Right ventricle myocardium superior (tissue), 1 donor: ENCODE measurements around the gene RTL10. TPM values are rescaled to one million over a fixed set of nuclear protein-coding genes. Genes with fewer than 3 reads are reported as not detected.

Experiments used
- ATAC-seq: fragments of 200-7000 bp; cut with Tn5 transposase; one replicate; pipeline ENCODE4 v1.9.1; 2020; ENCODE audit warnings: mild to moderate bottlenecking; ENCODE audit not compliant: poor library complexity
- DNase-seq: peaks from one replicate; pipeline ENCODE4 v3.0.0-alpha.2; 2020
- intact Hi-C: fragments of 100-400 bp; cut with DNase I; formaldehyde crosslinking; loops from one replicate; pipeline ENCODE4 v1.11.2; 2022
- total RNA-seq: library from RNA; stranded (reverse); fragmentation: NEBNext Ultra II Directional; extraction: Animal tissue kit (Norgen Biotek cat#: 25700); gene quantifications from one replicate; pipeline ENCODE4 v1.2.1, GENCODE V29; 2021
- donor health status: DM: no; HTN: yes; CAD: no; lungs with severe emphysema.

The RTL10 gene
- total RNA-seq, 1 donor from 2014 or later = 6.2 TPM

DNA sequence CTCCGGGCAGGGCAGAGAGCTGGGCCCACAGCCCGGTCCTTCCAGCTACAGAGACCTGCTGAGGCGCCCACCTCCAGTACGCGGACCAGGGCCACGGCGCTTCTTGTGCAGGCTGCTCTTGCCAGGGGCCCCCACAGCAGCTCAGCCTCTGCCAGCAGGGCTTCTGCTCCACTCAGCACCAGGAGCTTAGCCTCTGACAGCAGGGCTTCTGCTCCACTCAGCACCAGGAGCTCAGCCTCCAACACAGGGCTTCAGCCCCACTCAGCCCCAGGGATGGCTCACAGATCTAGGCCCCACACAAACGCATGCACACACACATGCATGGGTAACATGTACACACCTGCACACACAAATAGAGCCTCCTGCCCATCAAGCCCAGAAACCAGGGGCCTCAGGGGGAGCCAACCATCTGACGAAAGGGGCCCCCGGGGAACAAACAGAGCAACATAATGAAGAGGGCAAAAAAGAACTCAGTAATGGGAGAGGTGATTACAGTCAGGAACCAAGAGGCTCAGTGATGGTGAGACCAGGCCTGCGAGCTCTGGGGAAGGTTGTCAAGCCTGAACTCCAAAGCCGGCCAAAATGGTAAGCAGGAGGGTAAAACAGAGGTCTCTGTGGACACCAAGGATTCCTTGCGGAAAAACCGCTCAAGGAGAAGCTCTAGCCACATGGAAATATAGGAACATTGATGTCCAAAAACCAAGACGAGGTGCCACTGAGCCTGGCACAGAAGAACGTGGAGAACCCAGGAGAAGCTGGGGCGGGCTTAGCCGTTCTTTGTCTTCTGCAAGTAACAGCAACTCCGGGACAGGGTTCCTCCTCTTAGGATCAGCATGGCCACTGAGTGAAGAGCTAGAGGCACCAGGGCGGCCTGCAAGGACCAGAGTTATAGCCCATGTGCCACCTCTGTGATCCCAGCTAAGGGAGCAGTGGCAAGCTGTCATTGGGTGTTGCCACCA lies 46.5 kb downstream of the RTL10 start:
- DNase-seq (no peak), ATAC-seq (no peak)
- intact Hi-C loops = loop anchor here (5.0 kb wide), 1 partner anchor 44 kb away; the partner anchor contains the start of genes GNB1L and RTL10

DNA sequence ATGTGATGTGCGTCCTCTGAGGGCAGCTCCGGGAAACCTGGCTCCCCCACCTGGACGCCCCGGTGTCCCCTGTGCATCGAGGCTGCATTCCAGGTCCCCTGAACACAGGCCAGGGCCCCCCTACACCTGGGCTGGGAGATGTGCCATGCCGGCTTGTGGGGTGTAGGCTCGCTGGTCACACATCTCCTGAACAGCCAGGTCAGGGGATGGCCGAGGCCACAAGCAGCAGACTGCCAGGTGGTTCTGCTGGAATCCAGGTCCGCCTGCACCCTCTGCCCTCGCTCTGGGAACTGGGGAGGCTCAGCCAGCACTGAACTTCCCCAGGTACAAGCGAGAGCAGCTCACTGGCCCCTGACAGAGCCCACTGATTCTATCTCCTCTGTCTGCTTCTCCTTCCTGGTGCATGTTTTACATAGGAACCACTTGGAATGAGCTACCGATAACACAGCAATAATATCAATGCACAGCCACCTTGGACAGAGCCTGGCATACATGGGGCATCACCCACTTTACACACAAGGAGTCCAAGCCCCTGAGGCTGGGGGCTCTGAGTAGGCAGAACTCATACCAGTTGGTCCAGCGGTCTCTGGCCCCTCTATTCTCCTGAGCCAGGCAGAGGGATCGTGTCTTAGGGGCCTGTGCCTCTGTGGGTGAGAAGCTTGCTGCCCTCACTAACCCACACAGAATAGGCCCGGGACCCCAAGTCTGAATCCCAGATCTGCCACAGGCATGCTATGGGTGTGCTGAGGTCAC lies 47.3 kb downstream of the RTL10 start:
- no peak for DNase-seq
- intact Hi-C loops = loop anchor here (5.0 kb wide), 1 partner anchor 45 kb away; the partner anchor contains the start of genes GNB1L and RTL10

DNA sequence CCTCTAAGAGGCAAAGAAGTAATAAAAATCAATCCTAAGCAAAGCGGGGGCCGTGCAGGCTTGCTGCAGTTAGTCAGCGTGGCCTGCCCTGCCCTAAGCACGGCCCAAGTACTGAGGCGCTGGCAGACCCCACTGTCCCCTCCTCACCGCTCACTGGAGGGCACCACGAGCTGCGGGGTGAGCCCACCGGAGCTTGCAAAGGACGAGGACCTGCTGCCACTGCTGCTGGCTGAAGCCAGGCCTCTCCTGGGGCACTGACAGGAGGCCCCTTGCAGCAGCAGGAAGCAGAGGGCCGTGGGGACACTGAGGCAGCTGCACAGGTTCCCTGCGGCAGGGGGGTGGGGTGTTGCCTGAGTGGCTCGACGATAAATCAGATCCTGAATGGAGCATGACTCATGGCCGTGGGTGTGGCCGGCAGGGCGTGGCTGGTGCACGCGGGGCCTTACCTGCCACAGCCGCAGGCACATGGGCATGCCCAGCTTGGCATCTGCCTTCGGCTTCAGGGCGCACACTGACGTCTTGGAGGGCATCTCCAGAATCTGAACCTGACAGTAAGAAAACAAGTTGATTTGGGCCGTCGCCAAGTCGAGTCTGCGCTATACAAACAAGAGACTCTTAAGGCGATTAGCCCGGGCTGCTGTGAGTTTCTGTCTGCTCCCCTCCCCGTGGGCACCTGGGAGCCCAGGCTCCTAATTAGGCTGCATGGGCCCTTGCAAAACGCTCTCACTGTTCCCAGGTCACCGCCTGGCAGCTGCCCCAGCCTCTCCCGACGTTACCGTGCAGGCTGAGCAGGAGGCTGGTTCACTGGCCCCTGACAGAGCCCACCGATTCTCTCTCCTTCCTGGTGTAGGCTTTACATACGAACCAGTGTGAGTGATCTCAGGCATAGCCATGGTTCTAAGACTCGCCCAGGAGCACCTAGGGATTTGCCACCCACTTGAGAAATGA lies 48.2 kb downstream of the RTL10 start:
- ATAC-seq (no peak), DNase-seq (no peak)
- intact Hi-C loops = loop anchor here (5.0 kb wide), 1 partner anchor 46 kb away; the partner anchor contains the start of genes GNB1L and RTL10

More for the DNA sequence above, 47.3 kb downstream of the RTL10 start:
- no peak for ATAC-seq

DNA sequence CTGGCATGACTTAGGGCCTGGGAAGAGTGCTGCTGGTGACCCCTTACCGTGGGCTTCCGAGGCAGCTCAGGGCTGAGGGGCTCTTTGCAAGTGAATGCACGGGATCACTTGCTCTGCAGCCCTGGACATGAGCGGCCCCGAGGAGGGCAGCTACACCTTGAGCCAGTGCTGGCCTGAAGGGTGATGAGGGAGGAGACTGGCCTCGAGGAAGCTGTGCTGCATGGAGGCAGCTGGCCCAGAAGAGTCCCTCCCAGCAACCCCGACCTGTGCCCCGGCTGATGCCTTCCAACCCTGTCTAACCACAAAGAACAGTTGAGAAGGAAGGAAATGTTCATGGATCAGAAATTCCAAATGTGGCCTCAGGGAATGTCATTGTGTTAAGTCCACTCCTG lies 48.9 kb downstream of the RTL10 start:
- intact Hi-C loops = loop anchor here (5.0 kb wide), 1 partner anchor 46 kb away; the partner anchor contains the start of genes GNB1L and RTL10
- DNase-seq (no peak), ATAC-seq (no peak)

Other genes with a start within 250 kb of the RTL10 start
- gene SEPTIN5, start 140.4 kb downstream of the RTL10 start, total RNA-seq = 123 TPM
- gene GP1BB, start 131.3 kb downstream of the RTL10 start, total RNA-seq = not detected
- 3.2 TPM for gene TBX1, start 94.1 kb downstream of the RTL10 start, total RNA-seq
- gene GNB1L, start within 50 bp of the RTL10 start, total RNA-seq = 2.5 TPM
- 75.3 TPM for gene COMT, start 86.9 kb upstream of the RTL10 start, total RNA-seq
- gene TXNRD2, start 86.9 kb upstream of the RTL10 start, total RNA-seq = 40.4 TPM
- gene ARVCF, start 161.9 kb upstream of the RTL10 start, total RNA-seq = 31.4 TPM
- 62.3 TPM for gene TANGO2, start 166.2 kb upstream of the RTL10 start, total RNA-seq
- 15.4 TPM for gene DGCR8, start 225.4 kb upstream of the RTL10 start, total RNA-seq